ENCODE measurements around the gene MGRN1.

GRCh38 chr16:4733211-4733742, 108.7 kb downstream of the MGRN1 start:
- TF ChIP-seq CTCF (CRISPR knock-in tag; IDR thresholded peaks at IDR 0.05): no peak
- TF ChIP-seq ZNF431 (CRISPR knock-in tag; IDR thresholded peaks at IDR 0.05; ENCODE audit: borderline replicate concordance, low read depth): no peak
- TF ChIP-seq ETV6 (CRISPR knock-in tag; conservative IDR thresholded peaks at IDR 0.05): no peak
- no peak for TF ChIP-seq JUND (CRISPR knock-in tag; IDR thresholded peaks at IDR 0.05)
- no peak for TF ChIP-seq SRSF4 (IDR thresholded peaks at IDR 0.05; ENCODE audit: low read depth, low read length, poor library complexity, severe bottlenecking)
- TF ChIP-seq HMG20B (CRISPR knock-in tag; conservative IDR thresholded peaks at IDR 0.05): no peak
- no peak for TF ChIP-seq ZNF780A (CRISPR knock-in tag; IDR thresholded peaks at IDR 0.05)
- no peak for TF ChIP-seq HDAC2 (CRISPR knock-in tag; IDR thresholded peaks at IDR 0.05)
- TF ChIP-seq RFX3 (CRISPR knock-in tag; IDR thresholded peaks at IDR 0.05): no peak

Data from HepG2 (cell line).